H1 (cell line): ENCODE data around the gene MTCH2. TPM values are rescaled to one million over a fixed set of nuclear protein-coding genes. Genes with fewer than 3 reads are reported as not detected.

Source experiments
- CREB1 ChIP-seq: IDR thresholded peaks from 2 replicates; pipeline ENCODE4 v1.6.1; 2012; ENCODE audit warnings: inconsistent platforms
- CTBP2 ChIP-seq: IDR thresholded peaks from 2 replicates; pipeline ENCODE4 v1.7.0; 2011; ENCODE audit warnings: borderline replicate concordance, mild to moderate bottlenecking, moderate library complexity, mixed read lengths, low read length; ENCODE audit not compliant: insufficient read depth, insufficient read length
- GTF2F1 ChIP-seq: IDR thresholded peaks from 2 replicates; pipeline ENCODE4 v1.6.1; 2012; ENCODE audit warnings: low read depth, low read length, improper control_type of control experiment, borderline replicate concordance
- MAFK ChIP-seq: IDR thresholded peaks from 2 replicates; pipeline ENCODE4 v1.6.1; 2012; ENCODE audit warnings: low read depth, mild to moderate bottlenecking, improper control_type of control experiment, low read length
- RFX5 ChIP-seq: IDR thresholded peaks from 2 replicates; pipeline ENCODE4 v1.6.1; 2011; ENCODE audit warnings: low read depth, low read length, improper control_type of control experiment, borderline replicate concordance
- polyA plus RNA-seq, 7 experiments: library from polyadenylated mRNA; depleted of rRNA in 3 of 7; stranded (reverse) in 5 of 7; unstranded in 2 of 7; fragments of >200 nt in 5 of 7; fragments of 200-250 nt in 2 of 7; gene quantifications; 1 replicate in 5 of 7; 2 replicates in 1 of 7; 4 replicates in 1 of 7; pipeline versions ENCODE4 v1.2.1 to v1.2.3, GENCODE V29; 2011 to 2013; ENCODE audit warnings: missing spikeins in 2 of 7, mixed read lengths in 2 of 7
- total RNA-seq: library from RNA; stranded (reverse); fragmentation: NEBNext Ultra II Directional; extraction: Animal tissue kit (Norgen Biotek cat#: 25700); gene quantifications from 2 replicates; pipeline ENCODE4 v1.2.1, GENCODE V29; 2021

Gene MTCH2
- total and polyA plus RNA-seq, 2 of the 8 experiments (the other 6 are each of a cell fraction or from before 2014, with no cell fraction given), result 157 to 171 TPM

GRCh38 chr11:47668665-47669064 lies 26.3 kb upstream of the MTCH2 start (continued):
- no peak for TF ChIP-seq RFX5
- TF ChIP-seq CREB1, result no peak
- no peak for TF ChIP-seq MAFK
- TF ChIP-seq CTBP2, result no peak
- no peak for TF ChIP-seq GTF2F1
- TF ChIP-seq, all 59 proteins: peak for 0
